HG03460 (cell line): Measurements from ENCODE around the gene XIST.
"Not testable (repeated sequence)": the region's sequence is repeated elsewhere in the genome, so short reads cannot be mapped to it uniquely, and the experiment has no call there.

Experiments used
- ATAC-seq: cut with Tn5 transposase; IDR thresholded peaks from one replicate; pipeline ENCODE4 v1.9.1; 2021; ENCODE audit not compliant: unreplicated experiment

XIST gene

DNA sequence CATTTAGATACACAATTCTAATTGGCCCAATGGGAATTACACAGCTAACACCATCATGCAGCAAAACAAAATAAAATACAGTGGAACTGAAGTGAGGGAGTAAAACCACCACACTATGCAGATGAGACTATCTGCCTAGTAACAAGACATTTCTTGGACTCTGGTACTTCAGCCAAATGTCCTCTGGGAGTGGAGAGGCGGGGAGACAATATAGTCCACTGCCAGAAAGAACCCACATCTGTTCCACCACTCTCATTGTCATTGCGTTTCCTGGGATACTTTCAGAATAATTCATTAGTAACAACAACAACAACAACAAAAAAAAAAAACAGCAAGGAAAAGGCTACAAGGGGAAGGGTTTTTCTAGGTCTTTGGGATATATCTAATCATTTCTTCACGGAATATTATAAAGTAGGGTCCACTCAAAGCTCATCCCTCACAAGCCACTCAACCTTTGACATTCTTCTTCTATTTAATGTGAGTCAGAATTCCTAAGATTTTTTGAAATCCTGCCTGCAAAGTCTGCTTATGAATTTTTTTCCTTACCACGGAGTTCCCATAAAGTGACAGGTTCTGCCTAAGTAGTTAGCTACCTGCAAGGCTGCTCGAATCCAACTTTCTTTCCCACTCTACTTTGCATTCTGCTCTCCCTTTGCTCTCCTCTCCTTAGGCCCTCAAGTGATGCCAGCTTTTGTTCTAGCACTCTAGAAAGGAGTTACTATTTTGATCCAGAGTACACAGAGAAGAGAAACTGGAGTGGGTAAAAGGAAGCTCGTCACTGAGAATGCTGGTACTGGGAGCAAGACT is 34.9 kb downstream of the XIST start:
- no peak for ATAC-seq

- ATAC-seq, result no peak
Measured at GRCh38 chrX:73812256-73812655, 40.3 kb downstream of the XIST start.

DNA sequence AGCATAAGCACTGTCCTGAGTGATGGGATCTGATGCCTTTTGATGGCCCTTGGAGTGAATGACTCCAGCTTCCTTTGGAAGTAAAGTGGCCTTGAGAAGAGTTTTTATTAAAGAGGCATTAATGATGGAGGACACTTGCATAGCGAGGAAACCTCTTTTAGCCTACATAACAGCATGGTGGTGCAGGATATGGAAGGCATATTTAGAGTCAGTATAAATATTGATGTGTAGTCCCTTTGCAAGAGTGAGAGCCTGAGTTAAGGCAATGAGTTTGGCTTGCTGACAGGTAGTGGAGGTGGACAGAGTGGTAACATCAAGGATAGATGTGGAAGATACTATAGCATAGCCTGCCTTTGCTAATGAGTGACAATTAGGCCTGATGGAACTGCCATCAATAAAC is 48.4 kb downstream of the XIST start:
- ATAC-seq, result not testable (repeated sequence)

- ATAC-seq, result no peak
Measured at GRCh38 chrX:73799888-73800287, 52.6 kb downstream of the XIST start.

DNA sequence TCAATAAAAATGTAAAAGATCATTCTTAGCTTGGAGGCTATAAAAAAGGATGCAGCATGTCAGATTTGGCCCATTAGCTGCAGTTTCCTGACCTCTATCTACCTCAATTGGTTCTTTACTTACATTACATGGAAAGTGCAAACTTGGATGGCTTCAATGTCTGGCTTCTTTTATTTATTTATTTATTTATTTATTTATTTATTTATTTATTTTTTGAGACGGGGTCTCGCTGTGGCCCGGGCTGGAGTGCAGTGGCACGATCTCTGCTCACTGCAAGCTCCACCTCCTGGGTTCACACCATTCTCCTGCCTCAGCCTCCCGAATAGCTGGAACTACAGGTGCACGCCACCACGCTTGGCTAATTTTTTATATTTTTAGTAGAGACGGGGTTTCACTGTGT is 60.0 kb downstream of the XIST start:
- ATAC-seq, result not testable (repeated sequence)

GRCh38 chrX:73785493-73785892 is 67.0 kb downstream of the XIST start:
- no peak for ATAC-seq
